ENCODE measurements around the gene DNAAF5.

DNA sequence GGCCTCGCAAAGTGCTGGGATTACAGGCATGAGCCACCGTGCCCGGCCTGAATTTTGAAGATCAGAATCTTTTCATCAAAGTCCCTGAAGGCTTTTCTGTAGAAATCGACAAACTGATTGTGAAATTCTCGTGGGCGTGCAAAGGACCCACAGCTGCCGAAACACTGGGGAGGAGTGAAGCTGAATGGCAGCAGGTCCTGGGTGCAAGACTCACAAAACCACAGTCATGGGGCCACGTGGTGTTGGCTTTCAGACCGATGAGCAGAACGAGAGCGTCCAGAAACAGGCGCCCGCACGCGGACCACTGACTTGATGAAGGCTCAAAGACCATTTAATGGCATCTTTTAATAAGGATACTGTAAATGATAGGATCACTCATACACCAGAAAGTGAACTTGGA lies 25.3 kb downstream of the DNAAF5 start:
- TF ChIP-seq, protein P1, sequence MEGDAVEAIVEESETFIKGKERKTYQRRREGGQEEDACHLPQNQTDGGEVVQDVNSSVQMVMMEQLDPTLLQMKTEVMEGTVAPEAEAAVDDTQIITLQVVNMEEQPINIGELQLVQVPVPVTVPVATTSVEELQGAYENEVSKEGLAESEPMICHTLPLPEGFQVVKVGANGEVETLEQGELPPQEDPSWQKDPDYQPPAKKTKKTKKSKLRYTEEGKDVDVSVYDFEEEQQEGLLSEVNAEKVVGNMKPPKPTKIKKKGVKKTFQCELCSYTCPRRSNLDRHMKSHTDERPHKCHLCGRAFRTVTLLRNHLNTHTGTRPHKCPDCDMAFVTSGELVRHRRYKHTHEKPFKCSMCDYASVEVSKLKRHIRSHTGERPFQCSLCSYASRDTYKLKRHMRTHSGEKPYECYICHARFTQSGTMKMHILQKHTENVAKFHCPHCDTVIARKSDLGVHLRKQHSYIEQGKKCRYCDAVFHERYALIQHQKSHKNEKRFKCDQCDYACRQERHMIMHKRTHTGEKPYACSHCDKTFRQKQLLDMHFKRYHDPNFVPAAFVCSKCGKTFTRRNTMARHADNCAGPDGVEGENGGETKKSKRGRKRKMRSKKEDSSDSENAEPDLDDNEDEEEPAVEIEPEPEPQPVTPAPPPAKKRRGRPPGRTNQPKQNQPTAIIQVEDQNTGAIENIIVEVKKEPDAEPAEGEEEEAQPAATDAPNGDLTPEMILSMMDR (IDR thresholded peaks at IDR 0.05): no peak
- TF ChIP-seq ZFX (IDR thresholded peaks at IDR 0.05; ENCODE audit: borderline replicate concordance): no peak
